HG03439 (cell line): Measurements from ENCODE around the gene CTIF.

Source experiments
- ATAC-seq: cut with Tn5 transposase; IDR thresholded peaks from one replicate; pipeline ENCODE4 v1.9.1; 2021; ENCODE audit warnings: mild to moderate bottlenecking, moderate library complexity; ENCODE audit not compliant: unreplicated experiment

Gene CTIF

DNA sequence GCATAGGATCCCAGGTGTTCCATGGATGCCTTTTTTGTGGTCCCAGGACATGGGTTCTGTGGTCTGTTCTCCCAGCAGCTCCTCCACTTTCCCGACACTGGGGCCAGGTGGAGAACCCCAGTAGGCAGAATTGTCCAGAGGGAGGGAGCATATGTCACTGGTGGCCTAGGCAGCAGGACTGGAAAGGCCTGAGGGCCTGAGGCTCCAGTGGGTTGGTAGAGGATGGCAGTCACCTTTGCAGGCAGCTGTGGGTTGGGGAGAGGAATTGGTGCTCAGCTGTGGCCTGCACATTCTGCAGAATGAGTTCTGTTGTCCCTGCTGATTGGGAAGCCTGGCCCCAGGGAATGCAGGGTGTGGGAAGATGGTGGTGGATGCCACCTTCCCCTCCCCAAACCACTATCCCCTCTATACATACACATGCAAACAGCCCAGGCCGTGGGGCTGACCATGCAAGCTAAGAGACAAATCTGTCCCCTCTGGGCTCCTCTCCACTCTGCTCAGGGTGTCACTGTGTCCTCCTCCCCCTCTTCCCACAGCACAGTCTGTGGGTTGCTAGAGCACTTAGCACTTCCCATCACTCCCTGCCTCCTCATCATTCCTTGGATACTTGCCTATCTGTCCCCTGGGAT lies 11.4 kb downstream of the CTIF start:
- no peak for ATAC-seq

DNA sequence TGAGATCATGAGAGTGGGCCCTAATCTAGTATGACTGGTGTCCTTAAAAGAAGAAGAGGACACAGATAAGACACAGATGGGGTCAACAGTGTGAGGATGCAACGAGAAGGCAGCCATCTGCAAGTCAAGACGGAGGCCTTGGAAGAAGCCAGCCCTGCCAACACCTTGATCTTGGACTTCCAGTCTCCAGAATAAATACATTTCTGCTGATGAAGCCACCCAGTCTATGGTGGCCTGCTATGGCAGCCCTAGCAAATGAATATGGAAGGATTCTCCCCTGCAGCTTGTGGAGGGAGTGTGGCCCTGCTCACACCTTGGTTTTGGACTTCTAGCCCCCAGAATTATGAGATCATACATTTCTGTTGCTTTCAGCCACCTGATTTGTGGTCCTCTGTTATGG lies 12.3 kb downstream of the CTIF start:
- ATAC-seq, result no peak

DNA sequence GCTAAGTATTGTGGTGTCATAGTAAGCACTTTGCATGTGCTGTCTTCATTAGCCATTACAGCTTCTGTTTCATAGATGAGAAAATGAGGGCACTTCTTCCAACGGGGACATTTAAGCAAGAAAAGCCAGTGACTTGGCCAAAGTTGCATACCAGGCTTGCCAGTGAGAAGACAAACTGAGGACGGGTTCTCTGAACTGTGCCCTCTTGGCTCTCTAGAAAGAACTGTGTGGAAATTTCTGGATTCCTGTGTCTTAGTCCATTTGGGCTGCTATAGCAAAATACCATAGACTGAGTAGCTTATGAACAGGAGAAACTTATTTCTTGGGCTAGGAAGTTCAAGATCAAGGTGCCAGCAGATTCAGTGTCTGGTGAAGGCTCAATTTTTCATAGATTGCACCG lies 13.3 kb downstream of the CTIF start:
- ATAC-seq, result no peak

DNA sequence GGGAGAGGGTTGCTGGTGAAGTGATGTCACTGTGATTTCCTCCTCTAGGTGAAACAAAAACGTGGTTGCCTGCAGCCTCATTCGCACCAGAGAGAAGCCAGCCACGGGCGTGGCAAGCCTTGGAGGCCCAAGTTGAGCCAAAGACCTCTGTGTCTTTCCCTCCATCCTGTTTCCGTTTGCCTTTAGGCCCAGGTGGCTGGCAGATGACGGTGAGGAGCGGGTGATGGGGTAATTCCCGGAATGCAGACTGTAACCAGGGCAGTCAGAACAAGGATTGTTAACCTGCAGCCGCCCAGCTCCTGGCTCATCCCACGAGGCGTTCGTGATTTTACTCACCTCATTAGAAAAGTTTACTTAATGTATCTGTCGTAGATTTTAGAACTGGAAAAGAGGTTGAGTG lies 14.4 kb downstream of the CTIF start:
- no peak for ATAC-seq

DNA sequence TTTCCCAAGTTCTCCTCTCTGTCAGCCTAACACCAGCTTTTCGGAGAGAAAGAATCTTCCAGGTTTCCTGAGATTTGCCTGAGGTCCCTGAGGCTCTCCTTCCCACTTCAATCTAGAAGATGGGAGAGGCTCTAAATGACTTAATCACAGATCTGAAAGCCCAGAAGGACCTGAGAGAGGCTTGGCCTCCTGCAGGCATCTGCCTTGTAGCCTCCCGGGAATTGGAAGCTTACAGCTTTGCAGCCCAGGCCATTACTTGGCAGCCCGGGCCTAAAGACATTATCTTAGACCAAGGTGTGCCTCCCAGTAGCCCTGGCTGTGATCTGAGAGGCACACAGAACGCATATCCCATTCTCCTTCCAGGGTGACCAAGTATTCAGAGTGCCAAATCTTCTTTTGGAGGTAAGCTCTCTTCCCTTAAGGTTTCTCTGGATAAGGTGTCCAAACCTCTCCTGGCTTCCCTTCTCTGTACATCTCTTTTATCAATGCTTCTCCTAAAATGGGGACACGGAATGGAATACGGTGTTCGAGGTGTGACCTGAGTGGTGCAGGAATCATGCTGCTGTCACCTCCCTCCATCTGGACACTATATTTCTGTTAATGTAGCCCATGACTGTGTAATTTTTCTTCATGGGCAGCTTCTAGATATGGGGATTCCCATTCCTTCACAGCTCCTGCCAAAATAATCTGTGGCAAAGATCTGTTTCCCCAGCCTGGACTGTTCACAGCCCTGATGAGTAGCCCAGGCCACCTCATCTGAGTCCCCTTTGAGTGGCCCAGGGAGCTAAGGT lies 16.0 kb downstream of the CTIF start:
- ATAC-seq, result no peak

DNA sequence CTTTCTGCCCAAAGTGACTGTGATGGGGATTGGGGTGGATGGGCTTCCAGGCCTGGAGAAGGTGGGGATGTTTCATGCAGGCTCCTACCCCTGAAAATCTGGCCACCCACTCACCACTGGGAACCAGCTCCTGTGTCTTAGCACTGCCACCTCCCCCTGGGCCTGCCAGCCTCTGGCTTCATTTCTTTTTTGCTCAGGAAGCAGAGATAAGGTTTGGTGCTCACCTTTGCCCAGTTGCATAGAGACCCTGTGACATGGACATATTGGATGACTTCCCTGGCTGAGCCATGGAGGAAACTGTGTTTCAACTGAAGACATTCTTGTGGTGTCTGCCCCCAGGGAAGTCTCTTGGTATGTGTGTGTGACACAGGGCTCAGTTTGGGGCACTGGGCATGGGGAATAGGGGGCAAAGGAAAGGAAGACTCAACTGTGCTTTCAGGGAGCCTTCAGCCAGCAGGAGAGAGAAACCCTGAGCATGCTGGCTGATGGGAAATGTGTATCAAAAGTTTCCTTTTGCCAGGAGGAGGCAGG lies 16.7 kb downstream of the CTIF start:
- ATAC-seq, result no peak

DNA sequence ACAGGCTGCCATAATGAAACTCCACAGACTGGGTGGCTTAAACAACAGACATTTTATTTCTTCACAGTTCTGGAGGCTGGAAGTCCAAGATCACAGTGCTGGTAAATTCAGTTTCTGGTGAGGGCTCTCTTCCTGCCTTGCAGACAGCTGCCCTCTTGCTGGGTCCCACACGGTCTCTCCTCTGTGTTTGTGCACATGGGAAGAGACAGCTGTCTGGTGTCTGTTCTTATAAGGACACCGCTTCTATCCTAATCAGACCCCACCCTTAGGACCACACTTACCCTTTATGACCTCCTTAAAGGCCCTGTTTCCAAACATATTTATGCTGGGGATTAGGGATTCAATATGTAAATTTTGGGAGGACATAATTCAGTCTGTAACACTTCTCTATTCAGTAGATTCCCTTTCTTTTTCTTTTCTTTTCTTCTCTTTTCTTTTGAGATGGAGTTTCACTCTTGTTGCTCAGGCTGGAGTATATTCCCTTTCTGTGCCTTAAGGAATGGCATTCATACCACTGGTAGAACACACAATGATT lies 18.9 kb downstream of the CTIF start:
- no peak for ATAC-seq

DNA sequence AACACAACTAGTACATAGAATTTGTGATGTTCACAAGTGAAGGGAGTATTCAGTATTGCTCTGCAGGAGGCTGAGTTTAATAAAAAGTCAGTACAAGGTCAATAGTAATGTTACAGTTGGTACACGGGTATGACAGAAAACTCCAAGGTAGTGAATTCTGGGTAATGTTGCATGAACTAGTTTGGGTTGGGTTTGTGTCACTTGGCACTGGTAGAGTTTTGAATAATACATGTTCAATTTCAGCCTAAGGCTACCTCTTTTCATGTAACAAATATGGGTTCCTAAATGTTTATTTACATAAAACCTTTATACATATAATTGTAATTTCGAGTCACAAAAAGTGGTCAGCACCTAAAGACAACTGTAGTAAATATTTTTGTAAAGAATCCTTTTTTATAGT lies 19.4 kb downstream of the CTIF start:
- ATAC-seq, result no peak

DNA sequence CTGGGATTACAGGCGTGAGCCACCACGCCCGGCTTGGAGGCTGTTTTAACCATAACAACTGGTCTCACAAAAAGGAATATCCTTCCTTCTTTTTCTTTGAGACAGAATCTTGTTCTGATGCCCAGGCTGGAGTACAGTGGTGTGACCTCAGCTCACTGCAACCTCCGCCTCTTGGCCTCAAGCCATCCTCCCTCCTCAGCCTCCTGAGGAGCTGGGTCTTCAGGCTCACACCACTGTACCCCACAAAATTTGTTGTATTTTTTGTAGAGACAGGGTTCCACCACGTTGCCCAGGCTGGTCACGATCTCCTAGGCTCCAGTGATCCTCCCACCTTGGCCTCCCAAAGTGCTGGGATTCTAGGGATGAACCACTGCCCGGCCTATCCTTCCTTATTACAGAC lies 21.7 kb downstream of the CTIF start:
- ATAC-seq, result no peak

DNA sequence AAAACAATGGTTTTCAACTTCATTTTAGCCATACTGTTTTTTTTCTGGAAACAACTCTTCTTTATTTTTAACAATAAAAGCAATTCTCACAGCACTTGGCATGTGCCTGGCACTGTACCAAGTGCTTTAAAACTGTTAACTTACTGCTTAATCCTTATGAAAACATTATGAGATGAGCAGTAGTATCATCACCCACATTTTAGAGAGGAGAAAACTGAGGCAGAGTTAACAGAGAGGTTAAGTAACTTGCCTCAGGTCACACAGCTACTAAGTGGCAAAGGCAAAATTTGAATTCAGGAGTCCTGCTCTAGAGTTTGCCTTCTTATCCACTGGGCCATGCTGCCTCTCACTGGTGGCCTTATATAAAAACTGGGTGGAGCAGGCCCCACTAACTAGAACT lies 23.2 kb downstream of the CTIF start:
- no peak for ATAC-seq

DNA sequence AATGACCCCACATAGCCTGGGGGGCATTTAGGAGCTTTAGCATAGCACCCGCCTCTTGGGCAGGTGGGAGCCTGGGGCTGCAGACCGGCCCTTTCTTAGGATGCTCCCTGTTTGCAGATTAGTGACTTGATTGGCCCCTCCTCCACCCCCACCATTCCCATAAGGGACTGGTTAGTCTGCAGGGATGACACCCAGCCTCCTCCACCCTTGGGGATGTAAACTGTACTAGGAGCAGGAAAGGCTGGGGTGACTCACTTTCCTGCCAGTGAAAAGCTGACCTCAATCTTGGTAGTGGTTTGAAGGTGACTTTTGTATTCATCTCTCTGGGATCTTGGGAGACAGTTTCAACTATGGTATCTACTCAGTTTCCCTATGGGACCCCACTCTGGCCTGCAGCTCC lies 24.2 kb downstream of the CTIF start:
- no peak for ATAC-seq

DNA sequence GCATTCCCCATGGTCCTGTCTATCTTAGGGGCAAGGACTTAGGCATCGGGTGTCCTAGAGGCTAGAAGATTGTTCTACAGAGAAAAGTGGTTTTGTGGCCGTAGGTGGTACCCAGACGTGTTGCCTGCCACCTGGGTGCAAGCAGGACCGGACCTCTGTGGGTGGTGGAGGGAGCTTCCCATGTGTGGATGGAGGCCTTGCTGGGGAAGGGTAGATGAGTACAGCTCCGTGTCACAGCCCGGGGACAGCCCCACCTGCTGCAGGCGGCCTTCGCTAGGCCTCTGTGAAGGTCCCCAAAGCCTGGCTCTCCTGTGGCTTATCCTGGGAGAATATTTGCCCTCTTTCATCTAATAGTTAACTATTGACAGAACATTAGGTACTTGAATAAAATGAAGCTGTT lies 25.3 kb downstream of the CTIF start:
- ATAC-seq, result no peak

DNA sequence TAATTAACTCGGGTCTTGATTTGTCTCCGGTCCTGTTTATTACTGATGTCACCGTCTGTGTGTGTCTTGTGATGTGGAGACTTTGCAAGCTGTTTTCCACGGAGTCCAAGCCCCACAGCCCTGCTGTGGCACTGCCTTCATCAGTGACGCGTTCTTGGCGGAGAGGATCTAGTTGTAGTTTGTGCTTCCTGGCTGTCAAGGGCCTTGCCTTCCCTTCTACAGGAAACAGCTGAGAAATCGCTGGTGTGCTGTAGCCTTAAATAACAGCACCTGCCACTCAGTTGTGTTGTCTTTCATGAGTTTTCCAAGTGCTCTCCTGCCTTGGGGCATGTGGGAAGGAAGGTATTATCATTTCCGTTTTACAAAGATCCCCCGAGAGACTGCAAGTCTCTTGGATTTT lies 26.3 kb downstream of the CTIF start:
- ATAC-seq, result no peak

DNA sequence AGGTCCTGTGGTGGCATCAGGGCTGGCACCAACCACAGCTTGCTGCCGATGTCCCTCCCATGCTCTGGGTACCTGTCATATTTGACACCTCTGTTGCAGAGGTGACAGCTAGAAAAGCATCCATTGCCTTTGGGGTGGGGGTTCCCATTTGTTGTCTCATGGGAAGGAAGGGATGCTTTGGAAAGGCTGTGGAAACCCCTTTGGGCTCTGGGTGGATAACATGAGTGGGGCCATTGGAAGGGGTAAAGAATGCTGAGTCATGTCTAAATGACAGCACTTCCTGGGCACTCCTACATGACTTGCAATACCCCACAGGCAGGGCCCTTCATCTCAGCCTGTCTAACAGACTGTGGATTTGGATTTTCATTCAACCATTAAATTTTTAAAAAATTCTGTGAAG lies 27.8 kb downstream of the CTIF start:
- ATAC-seq, result no peak

DNA sequence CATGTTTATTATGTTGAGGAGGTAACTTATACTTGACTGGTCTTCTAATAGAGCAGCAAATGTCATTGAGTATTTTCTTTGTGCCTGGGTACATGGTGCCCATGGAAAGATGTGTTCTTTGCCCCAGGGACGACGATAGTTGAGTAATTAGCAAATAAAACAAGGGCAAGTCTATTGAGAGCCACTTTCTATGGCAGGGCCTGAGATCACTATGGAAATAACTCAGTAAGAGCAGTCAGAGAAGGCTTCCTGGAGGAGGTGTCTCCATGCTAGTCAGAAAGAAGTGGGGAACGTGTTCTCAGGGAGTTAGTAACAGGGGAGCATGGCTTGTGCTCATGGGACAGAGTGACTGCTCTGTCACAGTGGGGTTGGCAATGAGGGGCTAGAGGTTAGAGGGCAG lies 28.6 kb downstream of the CTIF start:
- no peak for ATAC-seq

DNA sequence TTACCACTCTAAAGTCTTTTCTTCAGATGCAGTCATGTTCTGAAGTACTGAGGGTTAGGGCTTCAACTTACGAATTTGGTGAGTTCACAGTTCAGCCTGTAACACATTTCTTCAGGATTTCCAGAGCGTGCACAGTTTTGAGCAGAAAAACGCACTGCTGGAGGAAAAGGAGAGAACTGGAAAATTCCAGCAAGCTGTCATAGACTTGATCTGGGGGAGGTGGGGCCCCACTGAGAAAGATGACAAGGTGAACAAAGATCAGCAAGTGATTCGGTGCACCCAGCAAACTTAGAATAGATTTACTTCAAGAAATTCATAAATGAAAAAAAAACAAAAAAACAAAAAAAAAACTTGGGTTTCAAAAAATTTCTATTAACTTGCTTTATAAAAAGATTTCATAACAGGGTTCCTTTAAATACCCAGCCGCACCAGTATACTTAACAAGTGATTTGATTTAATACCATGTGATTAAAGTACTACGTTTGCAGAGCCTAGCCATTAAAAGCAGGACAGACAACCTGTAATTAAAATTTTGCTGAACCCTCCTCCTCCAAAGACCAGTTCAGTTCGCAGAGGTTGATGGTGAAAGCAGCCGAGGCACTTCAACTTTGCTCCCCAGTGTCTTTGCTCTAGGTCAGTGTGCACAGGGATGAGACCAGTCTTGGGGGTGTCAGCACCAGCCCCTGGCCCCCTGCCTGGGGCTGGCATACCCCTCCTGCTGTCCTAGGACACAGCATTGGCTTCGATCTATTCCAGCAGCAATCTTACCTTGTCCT lies 30.5 kb downstream of the CTIF start:
- no peak for ATAC-seq

DNA sequence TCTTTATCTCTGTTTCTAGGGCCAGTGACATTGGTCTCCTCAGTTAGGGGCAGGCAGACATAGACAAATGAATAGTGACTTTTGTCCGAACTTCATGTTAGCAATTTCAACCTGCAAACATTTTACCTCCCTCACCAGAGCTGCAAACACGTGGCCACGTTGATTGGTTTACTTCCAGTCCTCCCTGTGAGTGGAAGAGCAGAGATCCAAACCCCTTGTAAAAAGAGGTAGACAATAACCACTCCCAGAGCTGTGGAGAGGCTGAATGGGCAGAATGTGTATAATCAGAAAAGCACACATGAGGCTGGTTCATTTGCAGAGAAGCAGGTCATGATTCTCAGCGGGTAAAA lies 31.1 kb downstream of the CTIF start:
- ATAC-seq, result no peak

DNA sequence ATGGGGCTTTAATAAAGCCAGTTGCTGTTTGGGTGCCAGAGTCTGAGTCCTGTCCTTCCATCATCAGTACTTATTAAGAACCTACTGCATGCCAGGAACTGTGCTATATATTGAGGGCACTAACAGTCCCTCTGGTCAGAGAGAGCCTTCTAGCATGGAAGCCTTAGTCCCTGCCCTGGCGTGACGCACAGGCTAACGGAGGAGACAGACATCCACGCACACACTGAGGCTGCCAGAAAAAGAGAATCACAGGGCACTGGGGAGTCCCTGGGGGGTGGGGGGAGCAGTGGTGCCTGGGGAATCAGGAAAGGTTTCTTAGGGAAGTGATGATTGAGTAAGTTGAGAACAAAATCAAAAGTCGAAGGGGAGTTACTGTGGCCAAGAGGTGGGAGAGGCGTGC lies 31.5 kb downstream of the CTIF start:
- ATAC-seq, result no peak

DNA sequence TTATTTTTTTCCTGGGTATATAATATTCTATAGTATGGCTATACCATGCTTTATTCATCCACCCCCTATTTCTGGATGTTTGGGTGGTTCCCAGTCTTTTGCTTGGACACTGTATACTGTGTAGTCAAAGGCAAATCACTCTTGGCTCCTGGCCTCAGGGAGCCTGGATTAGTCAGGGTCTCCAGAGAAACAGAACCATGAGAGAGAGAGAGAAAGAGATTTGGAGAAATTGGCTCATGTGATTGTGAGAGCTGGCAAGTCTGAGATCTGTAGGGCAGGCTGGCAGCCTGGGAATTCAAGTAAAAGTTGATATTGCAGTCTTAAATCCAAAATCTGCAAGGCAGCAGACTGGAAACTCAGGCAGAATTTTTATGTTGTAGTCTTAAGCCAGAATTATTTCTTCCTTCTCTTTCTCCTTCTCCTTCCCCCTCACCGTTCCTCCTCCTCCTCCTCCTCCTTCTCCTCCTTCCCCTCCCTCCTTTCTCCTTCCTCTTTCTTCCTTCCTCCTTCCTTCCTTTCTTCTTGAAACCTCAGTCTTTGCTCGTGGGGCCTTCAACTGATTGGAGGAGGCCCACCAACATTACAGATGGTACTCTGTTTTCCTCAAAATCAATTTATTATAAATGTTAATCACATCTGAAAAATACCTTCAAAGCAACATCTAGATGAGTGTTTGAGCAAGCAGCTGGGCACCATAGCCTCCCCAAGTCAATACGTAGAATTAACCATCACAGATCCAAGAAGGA lies 33.0 kb downstream of the CTIF start:
- ATAC-seq, result no peak

DNA sequence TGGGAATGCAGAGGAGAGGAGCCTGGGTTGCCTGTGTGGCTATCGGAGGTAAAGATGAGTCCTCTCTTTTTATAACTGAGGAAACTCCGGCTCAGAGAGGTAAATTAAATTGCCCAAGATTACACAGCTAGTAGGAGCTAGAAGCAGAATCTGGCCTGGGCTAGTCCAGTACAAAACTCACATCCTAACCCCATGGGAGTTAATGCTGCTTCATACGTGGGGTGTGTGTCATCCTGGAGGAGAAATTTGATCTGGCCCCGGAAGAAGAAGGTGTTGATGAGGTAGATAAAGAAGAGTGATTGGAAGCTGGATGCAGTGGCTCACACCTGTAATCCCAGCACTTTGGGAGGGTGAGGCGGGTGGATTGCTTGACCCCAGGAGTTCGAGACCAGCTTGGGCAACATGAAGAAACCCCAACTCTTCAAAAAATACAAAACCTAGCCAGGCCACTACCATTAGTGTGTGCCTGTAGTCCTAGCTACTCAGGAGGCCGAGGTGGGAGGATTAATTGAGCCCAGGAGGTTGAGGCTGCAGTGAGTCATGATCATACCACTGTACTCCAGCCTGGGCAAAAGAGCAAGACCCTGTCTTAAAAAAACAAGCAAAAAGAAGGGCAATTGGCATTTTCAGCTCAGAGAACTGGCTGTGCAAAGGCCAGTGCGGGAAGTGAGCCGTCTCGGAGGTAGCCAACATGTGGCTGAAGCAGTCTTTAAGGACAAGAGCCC lies 33.7 kb downstream of the CTIF start:
- no peak for ATAC-seq
